Measurements from ENCODE around the gene AK3.

DNA sequence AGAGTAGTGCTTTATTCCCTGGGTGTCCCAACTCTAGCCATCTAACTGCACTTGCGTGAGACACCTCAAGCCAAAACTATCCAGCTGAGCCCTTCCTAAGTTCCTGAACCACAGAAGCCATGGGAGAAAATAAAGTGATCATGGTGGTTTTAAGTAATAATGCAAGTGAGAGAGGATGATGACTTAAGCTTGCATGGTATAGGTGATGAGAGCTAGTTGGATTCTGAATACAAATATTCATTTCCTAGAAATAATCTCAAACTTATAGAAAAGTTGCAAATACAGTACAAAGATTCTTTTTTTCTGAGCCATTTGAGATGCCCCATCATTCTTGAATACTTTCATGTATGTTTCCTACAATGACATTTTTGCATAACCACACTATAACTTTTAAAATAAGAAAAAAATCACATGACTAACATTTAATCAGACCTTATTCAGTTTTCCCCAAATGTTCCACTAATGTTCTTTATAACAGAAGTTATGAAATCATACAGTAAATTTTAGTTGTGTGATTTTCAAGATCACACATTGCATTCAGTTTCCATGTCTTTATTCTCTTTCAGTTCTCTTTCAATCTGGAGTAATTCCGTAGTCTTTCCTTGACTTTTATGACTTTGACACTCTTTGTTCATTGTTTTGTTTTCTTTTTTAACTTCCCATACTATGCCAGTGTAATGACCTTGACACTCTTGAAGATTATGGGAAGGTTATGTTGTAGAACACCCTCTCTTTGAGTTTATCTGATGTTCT lies 5.5 kb upstream of the AK3 start:
- TF ChIP-seq YY1 (IDR thresholded peaks at IDR 0.05; ENCODE audit: low read depth) = no peak
- no peak for TF ChIP-seq EGR1 (IDR thresholded peaks at IDR 0.05)
- no peak for TF ChIP-seq REST (IDR thresholded peaks at IDR 0.05; ENCODE audit: low read depth)
- TF ChIP-seq, protein P1, sequence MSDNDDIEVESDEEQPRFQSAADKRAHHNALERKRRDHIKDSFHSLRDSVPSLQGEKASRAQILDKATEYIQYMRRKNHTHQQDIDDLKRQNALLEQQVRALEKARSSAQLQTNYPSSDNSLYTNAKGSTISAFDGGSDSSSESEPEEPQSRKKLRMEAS (IDR thresholded peaks at IDR 0.05) = no peak
- no peak for TF ChIP-seq CREB1 (IDR thresholded peaks at IDR 0.05; ENCODE audit: low read depth)

Data from Ishikawa (cell line).